Gastrocnemius medialis (tissue), 4 donors: ENCODE measurements around the gene MSLN. TPM values are rescaled to one million over a fixed set of nuclear protein-coding genes. Genes with fewer than 3 reads are reported as not detected.

Experiments
- ATAC-seq, 2 donors: fragments of 150-250 bp; one replicate each; pipeline ENCODE4 v1.9.1; 2016
- DNase-seq, 2 donors: peaks; one replicate each; pipeline ENCODE4 v3.0.0-alpha.2; 2019
- H3K27ac ChIP-seq, 4 donors: fragments of 200-600 bp; sonication (generic); 1 replicate in 1 of 4; 2 replicates in 3 of 4; pipeline ENCODE4 v1.5.1; 2016 to 2018; ENCODE audit warnings: mild to moderate bottlenecking in 2 of 4, moderate library complexity in 1 of 4
- H3K27me3 ChIP-seq, 3 donors: fragments of 200-600 bp; sonication (generic) in 2 of 3; 1 replicate in 1 of 3; 2 replicates in 2 of 3; pipeline versions ENCODE4 v1.5.1 to v1.6.0; 2016 to 2019; ENCODE audit warnings: mild to moderate bottlenecking in 1 of 3, moderate library complexity in 1 of 3
- H3K36me3 ChIP-seq, 2 donors: fragments of 200-600 bp; sonication (generic) in 1 of 2; one replicate each; pipeline ENCODE4 v1.5.1; 2017 to 2018
- H3K4me1 ChIP-seq, 2 donors: fragments of 200-600 bp; sonication (generic) in 1 of 2; one replicate each; pipeline ENCODE4 v1.5.1; 2016 to 2017; ENCODE audit warnings: mild to moderate bottlenecking in 2 of 2
- H3K4me3 ChIP-seq, 4 donors: fragments of 200-600 bp; sonication (generic) in 3 of 4; 1 replicate in 1 of 4; 2 replicates in 3 of 4; pipeline ENCODE4 v1.5.1; 2016 to 2019; ENCODE audit warnings: mild to moderate bottlenecking in 2 of 4
- H3K9me3 ChIP-seq, 3 donors: fragments of 200-600 bp; sonication (generic) in 2 of 3; 1 replicate in 1 of 3; 2 replicates in 2 of 3; pipeline ENCODE4 v1.5.1; 2016 to 2019
- POLR2A ChIP-seq, 2 donors: fragments of 450-650 bp; IDR thresholded peaks; one replicate each; pipeline ENCODE4 v1.6.1; 2017; ENCODE audit warnings: antibody characterized with exemption in 2 of 2, mild to moderate bottlenecking in 2 of 2, moderate library complexity in 2 of 2
- in situ Hi-C, 4 donors: fragments of 200-750 bp; cut with MboI; loops; one replicate each; pipeline versions ENCODE4 v1.15.0 to v1.8.0; 2017; ENCODE audit warnings: low sequenced_read_pairs in 4 of 4
- intact Hi-C: fragments of 100-400 bp; cut with DNase I; formaldehyde crosslinking; loops from one replicate; pipeline ENCODE4 v1.15.1; 2023; ENCODE audit warnings: low total_unique reads
- total RNA-seq, 4 donors: library from RNA; depleted of rRNA; stranded (reverse); fragments of >200 nt; gene quantifications; one replicate each; pipeline versions ENCODE4 v1.1.0 to v1.2.3, GENCODE V29; 2016
- TF ChIP-seq, protein P1 (sequence below), 5 experiments: fragments of 450-650 bp in 3 of 5; fragments of 200-600 bp in 2 of 5; sonication (generic) in 2 of 5; IDR thresholded peaks in 4 of 5; conservative IDR thresholded peaks in 1 of 5; 1 replicate in 4 of 5; 2 replicates in 1 of 5; pipeline ENCODE4 v1.5.1; 2016 to 2019; ENCODE audit warnings: antibody characterized with exemption in 5 of 5, mild to moderate bottlenecking in 3 of 5, moderate library complexity in 3 of 5

MSLN gene
- total RNA-seq, 4 donors from 2014 or later: not detected

DNA sequence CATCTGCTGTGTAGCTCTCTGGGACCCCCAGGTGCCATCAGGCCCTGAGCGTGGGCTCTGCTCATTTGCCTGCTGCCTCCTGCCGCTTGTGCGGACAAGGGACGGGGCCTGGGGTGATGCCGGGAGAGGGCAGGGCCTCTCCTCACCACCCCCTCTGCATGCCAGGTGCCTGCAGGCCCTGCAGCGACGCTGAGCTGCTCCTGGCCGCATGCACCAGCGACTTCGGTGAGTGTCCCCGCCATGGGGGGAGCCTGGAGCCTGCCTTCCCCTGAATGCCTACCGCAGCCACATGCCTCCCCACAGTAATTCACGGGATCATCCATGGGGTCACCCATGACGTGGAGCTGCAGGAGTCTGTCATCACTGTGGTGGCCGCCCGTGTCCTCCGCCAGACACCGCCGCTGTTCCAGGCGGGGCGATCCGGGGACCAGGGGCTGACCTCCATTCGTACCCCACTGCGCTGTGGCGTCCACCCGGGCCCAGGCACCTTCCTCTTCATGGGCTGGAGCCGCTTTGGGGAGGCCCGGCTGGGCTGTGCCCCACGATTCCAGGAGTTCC, 43.7 kb upstream of the MSLN start:
- H3K4me3 ChIP-seq: no peak overlapping the region
- DNase-seq (no peak), ATAC-seq (no peak)
- intact Hi-C loops (no loop called here), in situ Hi-C loops (no loop called here)
- TF ChIP-seq POLR2A (IDR thresholded peaks at IDR 0.05): no peak
- TF ChIP-seq, protein P1, sequence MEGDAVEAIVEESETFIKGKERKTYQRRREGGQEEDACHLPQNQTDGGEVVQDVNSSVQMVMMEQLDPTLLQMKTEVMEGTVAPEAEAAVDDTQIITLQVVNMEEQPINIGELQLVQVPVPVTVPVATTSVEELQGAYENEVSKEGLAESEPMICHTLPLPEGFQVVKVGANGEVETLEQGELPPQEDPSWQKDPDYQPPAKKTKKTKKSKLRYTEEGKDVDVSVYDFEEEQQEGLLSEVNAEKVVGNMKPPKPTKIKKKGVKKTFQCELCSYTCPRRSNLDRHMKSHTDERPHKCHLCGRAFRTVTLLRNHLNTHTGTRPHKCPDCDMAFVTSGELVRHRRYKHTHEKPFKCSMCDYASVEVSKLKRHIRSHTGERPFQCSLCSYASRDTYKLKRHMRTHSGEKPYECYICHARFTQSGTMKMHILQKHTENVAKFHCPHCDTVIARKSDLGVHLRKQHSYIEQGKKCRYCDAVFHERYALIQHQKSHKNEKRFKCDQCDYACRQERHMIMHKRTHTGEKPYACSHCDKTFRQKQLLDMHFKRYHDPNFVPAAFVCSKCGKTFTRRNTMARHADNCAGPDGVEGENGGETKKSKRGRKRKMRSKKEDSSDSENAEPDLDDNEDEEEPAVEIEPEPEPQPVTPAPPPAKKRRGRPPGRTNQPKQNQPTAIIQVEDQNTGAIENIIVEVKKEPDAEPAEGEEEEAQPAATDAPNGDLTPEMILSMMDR (IDR thresholded peaks at IDR 0.05 in 4 of 5, conservative IDR thresholded peaks at IDR 0.05 in 1 of 5): no peak
- H3K4me1 ChIP-seq: peaks cover 24 to 39% of the 10 kb centered on the region in 2 donors
- H3K27ac ChIP-seq: no peak overlapping the region
- H3K27me3 ChIP-seq: no peaks in the 10 kb centered on the region
- no peaks in the 10 kb centered on the region for H3K9me3 ChIP-seq
- H3K36me3 ChIP-seq: no peaks in the 10 kb centered on the region

DNA sequence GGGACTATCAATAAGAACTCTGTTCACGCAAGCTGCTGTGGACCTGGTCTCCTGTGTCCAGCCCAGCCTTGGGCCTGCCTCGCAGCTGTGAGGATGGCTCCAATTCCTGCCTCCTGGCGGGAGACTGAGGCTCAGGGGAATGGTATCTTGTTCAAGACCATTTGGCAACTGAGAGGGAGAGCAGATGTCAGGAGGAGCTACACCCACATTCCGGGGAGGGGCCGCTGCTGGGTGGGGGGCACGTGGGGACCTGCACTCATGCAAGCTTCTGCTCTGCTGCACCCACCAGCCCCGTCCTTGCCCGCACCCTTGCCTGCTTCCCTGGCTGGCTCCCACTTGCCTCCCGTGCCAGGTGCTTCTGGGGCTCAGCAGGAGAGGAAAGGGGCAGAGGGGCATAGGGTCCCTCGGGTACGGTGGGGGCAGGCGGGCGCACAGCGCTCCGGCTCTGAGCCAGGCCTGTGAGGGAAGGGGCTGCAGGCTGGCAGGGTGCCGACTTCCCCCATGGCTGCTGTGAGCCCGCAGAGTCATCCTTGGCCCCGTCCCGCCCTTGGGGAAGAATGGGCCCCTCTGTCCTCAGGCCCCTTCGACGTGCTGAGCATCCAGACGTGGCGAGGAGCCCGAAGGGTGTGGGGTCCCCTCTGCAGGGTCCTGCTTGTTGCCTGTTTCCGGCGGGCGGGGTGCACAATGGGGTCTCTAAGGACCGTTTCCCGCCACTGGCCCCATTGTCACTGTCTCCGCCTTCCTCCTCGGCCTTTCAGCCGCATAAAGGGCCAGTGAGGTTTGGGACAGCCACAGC, 42.9 kb upstream of the MSLN start:
- Histone ChIP-seq H3K27me3 (no peaks in the 10 kb centered on the region), H3K4me3 (no peak overlapping the region), H3K4me1 (peaks cover 24 to 39% of the 10 kb centered on the region in 2 donors), H3K27ac (no peak overlapping the region), H3K36me3 (no peaks in the 10 kb centered on the region), H3K9me3 (no peaks in the 10 kb centered on the region)
- intact Hi-C loops (no loop called here), in situ Hi-C loops (no loop called here)
- TF ChIP-seq POLR2A (IDR thresholded peaks at IDR 0.05): no peak
- TF ChIP-seq, protein P1 (IDR thresholded peaks at IDR 0.05 in 4 of 5, conservative IDR thresholded peaks at IDR 0.05 in 1 of 5): no peak
- DNase-seq: no peak
- ATAC-seq: no peak

DNA sequence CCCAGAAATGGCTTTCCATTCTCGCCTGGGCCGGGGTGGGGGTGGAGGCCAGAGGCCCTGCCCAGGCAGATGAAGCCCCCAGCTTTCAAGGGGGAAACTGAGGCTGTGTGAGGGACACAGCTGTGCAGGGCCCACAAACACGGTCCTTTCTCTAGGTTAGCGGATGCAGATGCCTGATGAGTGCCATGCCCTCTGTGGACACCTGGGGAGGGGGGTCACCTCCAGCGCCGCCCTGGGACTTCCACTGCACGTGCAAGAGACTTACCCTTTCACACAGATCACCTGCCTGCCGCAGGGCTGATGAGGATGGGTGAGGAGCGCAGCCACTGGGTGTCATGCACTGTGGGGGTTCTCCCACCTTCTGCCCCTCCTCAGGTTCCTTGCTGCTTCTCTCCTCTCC, 42.1 kb upstream of the MSLN start:
- Histone ChIP-seq H3K27ac (no peak overlapping the region), H3K9me3 (no peaks in the 10 kb centered on the region), H3K27me3 (no peaks in the 10 kb centered on the region), H3K4me1 (peaks cover 24 to 39% of the 10 kb centered on the region in 2 donors), H3K36me3 (no peaks in the 10 kb centered on the region), H3K4me3 (no peak overlapping the region)
- ATAC-seq: no peak
- in situ Hi-C loops: no loop called here
- TF ChIP-seq, protein P1 (IDR thresholded peaks at IDR 0.05 in 4 of 5, conservative IDR thresholded peaks at IDR 0.05 in 1 of 5): no peak
- TF ChIP-seq POLR2A (IDR thresholded peaks at IDR 0.05): no peak
- DNase-seq: no peak
- intact Hi-C loops: no loop called here

DNA sequence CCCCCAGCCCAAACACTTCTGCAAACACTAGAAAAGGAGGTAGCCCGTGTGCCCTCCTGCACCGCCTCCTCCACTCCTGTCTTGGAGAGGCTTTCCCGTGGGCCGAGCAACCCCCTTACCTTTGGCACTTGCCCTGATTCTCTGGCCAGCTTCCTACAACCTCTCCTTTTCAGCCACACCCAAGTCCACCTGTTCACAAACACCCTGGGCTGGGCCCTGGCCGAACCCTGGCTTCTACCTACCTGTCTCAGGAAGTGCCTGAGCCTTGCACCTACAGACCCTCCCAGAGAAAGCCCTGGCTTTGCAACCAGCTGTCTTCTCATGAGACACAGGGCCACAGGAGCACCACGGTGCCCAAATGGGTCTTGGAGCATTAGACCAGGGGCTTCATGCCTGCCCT, 41.6 kb upstream of the MSLN start:
- no peaks in the 10 kb centered on the region for H3K9me3 ChIP-seq
- H3K27me3 ChIP-seq: no peaks in the 10 kb centered on the region
- DNase-seq (no peak), ATAC-seq (no peak)
- no peak overlapping the region for H3K27ac ChIP-seq
- H3K36me3 ChIP-seq: no peaks in the 10 kb centered on the region
- TF ChIP-seq POLR2A (IDR thresholded peaks at IDR 0.05): no peak
- TF ChIP-seq, protein P1 (IDR thresholded peaks at IDR 0.05 in 4 of 5, conservative IDR thresholded peaks at IDR 0.05 in 1 of 5): no peak
- intact Hi-C loops (no loop called here), in situ Hi-C loops (no loop called here)
- H3K4me3 ChIP-seq: no peak overlapping the region
- H3K4me1 ChIP-seq: peaks cover 24 to 39% of the 10 kb centered on the region in 2 donors
